Measurements from ENCODE around the gene DIO3. TPM values are rescaled to one million over a fixed set of nuclear protein-coding genes. Genes with fewer than 3 reads are reported as not detected.
"Not testable (repeated sequence)": the region's sequence is repeated elsewhere in the genome, so short reads cannot be mapped to it uniquely, and the experiment has no call there.

Gene DIO3
- polyA plus RNA-seq, 3 donors, result 0.11 to 0.35 (median 0.20) TPM

DNA sequence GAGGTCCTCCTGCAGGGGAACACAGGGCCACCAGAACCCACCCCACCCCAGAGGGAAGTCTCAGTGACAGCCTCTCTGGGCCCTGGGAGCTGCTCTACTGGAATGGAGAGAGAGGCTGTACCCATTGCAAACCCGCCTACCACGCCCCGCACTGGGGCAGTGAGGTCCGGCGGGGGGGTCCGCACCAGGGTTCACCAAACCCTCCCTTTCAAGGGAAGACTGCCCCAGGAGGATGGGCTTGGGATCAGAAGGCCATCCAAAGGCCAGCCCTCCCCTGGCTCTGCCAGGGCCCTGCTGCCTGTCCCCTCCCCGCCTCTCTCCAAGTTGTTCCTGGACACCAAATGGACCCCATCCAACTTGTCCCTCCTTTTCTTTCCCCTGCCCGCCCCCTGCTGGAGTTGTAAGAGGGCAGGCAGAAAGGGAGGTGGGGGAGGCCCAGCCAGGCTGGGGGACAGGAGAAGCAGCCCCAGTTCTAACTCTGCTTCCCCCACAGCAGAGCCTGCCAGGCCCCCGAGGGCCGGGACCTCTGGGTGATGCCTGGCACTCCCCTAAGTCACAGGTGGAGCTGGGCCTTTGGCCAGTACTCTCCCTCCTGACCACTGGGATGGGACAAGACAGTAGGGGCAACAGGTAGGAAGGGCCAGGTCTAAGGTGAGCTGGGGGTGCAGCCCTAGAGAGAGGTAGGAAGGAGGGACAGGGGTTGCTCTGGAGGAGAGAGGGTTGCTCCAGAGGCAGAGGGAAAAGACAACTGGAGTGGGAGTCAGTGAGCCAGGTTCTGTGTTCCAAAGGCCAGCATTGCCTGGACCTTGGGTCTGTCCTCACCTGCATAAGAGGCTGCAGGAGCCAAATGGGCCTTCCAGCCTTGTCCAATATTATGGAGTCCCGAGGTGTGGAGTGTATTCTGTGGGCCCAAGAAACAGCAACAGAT is 3.2 kb upstream of the DIO3 start:
- no peak for DNase-seq (ENCODE audit: low read depth in 3 of 3, low spot score in 2 of 3)

DNA sequence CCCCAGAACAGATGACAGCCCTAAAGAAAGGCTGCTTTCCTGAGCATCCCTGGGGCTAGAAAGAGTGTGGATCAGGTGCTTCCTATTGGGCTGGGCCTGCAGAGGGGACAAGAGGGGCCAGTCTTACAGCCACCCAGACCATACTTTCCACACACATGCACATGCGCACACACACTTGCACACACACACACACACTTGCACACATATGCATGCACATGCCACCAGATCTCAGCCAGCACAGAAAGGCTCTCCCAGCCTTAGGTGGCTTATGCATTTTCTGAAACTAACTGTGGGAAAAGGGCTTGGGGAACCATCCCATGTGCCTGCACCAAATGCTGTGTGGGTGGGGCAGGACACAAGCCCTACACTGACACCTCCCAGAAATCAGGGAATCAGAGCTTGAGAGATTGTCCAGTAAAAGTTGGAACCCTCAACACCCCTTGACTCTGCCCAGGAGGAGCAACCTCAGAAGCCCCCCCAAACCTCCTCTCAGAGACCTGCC is 2.5 kb upstream of the DIO3 start:
- DNase-seq (ENCODE audit: low read depth in 3 of 3, low spot score in 2 of 3), result no peak

DNA sequence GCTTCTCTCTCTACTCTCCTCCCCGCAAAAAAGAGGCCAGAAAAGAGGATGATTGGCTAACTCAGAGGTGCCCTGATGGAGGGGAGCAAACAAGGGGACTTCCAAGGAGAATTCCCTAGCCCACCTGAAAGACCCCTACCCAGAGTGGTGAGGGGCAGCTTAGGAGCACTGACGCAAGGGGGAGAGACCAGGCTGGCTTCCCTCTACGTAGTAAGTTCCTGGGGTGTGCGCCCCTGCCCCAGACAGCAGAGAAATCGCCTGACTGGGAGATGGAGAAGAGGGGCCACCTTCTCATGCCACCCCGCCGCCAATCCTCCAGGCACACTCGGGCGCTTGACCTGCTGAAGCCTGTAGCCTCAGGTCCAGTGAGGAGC is 2.1 kb upstream of the DIO3 start:
- DNase-seq (ENCODE audit: low read depth in 3 of 3, low spot score in 2 of 3), result no peak

DNA sequence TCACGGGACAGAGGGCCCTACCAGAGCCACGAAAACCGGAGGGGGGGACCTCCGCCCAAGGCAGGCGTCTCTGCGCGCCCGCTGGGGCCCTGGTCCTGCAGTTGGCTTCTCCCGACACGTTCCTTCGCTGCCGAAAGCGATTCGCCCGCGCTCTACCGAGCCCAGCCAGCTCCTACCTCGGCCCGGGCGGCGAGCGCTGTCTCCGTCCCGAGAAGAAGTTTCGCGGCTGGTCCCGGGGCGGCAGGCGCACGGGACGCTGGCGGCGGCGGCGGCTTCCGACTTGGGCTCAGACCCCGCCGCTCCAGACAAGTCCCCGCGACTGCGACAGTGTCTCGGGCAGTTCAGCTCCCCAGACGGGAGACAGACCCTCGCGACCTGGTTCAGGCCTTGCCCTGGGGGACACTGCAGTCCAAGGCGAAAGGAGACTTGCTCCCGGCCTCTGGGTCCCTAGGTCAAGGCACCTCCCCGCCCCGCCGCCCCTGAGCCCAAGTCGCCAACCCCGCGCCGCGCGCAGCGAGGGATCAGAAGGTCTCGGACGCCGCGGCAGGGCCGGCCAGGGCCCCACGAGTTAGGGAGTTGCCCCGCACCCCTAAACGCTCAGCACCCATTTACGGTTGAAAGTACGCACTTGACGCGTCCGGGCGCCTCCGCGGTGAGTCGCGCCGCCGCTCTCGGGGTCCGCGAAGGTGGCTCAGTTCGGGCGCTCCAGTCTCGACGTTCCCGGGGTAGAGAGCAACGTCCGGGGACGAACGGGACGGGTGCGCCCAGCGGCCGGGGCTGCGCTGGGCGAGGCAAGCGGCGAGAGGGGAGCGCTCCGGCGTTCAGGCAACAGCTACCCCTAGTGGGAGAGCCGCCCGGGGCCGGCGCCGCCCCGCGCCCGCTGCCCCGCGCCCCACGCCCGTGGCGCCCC is 1.4 kb upstream of the DIO3 start:
- no peak for DNase-seq (ENCODE audit: low read depth in 3 of 3, low spot score in 2 of 3)

DNA sequence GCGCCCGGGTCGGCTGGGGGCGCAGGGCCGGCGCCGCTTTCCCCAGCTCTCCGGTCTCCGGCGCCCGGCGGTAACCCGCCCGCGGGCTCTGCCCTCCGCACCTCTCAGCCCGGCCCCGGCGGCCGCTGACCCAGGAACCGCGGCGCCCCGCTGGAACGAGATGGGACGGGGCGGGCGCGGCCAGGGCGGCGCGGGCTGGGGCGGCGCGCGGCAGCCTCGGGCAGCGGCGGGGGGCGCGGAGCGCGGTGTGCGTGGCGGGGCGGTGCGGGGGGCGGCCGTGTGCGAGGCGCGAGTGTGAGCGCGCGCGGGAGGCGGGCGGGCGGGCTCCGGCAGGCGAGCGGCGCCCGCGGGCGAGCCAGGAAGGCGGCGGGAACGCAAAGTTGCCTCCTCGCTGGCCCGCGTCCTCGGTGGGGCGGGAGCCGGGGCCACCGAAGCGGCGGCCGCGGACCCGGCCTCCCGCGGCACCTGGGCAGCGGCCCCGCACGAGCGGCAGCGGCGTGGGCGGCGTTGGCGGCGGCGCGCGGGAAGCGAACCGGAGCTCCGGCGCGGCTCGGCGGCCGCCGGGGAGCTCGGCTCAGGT is 671 bp upstream of the DIO3 start:
- no peak for DNase-seq (ENCODE audit: low read depth in 3 of 3, low spot score in 2 of 3)

DNA sequence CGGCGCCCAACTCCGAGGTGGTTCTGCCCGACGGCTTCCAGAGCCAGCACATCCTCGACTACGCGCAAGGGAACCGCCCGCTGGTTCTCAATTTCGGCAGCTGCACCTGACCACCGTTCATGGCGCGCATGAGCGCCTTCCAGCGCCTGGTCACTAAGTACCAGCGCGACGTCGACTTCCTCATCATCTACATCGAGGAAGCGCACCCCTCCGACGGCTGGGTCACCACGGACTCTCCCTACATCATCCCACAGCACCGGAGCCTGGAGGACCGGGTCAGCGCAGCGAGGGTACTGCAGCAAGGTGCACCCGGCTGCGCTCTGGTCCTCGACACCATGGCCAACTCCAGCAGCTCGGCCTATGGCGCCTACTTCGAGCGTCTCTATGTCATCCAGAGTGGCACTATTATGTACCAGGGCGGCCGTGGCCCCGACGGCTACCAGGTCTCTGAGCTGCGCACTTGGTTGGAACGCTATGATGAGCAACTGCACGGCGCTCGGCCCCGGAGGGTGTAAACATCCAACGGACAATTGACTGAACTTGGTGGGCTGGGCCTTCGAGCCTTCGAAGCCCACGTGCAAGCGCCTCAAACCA is 699 bp downstream of the DIO3 start:
- DNase-seq (ENCODE audit: low read depth in 3 of 3, low spot score in 2 of 3), result no peak

DNA sequence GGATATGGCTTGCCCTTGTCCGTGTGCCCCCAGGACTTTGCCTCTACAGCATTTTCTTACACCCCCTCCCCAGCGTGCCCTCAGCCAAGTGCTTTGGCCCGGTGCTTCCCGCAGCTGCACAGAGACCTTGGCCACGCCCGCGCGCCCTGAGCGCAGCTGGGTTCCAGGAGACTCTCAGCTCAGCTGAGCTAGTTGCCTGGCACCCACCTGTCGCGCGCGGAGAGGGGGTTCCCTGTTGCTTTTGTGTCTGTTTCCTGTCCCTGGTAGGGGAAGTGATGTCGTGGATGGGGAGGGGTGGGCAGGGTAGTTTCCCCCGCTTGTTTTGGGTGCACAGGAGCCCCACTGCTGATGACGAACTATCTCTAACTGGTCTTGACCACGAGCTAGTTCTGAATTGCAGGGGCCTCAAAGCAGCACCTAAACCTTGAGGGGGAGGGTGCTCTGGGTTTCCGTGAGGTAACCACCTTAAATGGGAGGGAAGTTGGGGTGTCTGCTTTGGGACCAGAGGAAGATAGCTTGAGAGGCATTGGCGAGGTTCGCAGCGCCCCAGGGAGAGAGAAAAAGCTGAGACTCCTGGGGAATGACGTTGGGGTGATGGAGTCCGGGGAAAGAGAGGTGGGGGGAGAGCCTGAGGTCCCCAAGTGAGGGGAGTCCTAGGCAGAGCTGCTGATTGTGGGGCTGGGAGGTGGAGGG is 1.5 kb downstream of the DIO3 start:
- no peak for DNase-seq (ENCODE audit: low read depth in 3 of 3, low spot score in 2 of 3)

DNA sequence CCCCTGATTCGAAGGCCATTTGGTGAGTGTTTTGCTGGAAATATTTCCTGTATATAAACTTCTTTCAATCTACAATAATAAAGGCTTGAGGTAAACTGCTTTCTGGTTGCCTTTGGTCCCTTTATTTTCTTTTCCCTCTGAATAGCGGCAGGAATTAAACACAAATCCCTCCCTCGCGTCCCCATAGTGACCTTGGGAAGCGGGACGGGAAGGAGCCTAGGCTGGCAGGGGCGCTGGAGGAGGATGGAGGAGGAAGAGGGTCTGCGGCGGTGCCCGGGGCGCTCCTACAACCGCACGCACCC is 2.0 kb downstream of the DIO3 start:
- no peak for DNase-seq (ENCODE audit: low read depth in 3 of 3, low spot score in 2 of 3)

DNA sequence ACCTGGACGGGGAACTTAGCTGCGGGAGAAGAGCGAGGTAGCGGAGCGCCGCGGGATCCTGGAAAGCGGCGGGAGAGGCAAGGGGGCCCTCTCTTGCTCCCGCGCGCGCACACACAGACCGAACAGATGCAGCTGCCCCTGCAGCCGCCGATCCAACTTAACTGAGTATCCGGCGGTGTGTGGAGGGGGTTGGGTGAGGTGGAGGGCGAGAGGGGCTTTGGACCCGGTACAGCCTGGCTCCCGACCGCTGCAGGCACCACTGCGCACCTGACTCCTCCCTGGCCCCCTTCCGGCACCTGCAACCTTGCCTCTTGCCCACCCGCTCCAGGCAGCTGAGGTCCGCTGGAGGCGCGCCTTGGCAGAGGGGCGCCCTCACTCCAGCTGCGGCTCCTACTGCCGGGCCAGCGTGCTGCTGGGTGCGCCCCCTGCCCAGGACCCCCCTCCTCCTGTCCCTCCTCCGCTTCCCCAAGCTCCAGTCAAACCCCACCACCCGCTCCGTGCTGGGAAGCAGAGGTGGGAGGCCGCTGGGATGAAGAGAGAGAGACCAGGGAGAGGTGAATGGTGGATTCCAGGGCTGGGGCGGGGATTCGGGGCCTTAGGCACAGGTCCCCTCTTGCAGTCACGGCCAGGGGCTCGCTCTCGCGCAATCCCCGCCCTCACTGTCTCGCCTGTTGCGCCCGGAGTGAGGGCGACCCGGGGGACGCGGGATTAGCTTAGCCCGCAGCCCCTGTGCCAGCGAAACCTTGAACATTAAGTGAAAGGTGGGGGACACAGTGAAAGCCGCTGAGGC is 2.6 kb downstream of the DIO3 start:
- no peak for DNase-seq (ENCODE audit: low read depth in 3 of 3, low spot score in 2 of 3)

DNA sequence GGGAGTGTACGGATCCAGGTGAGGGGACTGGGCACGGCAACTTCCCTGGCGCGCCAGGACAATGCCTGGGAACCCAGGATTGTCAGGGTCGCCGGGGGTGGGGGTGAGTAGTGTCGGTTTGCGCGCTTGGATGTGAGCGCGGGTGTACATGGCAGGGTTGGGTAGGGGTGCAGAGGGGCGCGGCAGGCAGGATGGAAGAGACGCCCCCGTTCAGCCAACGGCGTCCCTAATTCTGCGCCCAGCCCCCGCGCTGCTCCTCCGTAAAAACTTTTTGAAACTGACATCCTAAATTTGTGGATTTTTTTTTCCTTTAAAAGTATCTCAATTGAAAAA is 3.1 kb downstream of the DIO3 start:
- DNase-seq (ENCODE audit: low read depth in 3 of 3, low spot score in 2 of 3), result no peak

DNA sequence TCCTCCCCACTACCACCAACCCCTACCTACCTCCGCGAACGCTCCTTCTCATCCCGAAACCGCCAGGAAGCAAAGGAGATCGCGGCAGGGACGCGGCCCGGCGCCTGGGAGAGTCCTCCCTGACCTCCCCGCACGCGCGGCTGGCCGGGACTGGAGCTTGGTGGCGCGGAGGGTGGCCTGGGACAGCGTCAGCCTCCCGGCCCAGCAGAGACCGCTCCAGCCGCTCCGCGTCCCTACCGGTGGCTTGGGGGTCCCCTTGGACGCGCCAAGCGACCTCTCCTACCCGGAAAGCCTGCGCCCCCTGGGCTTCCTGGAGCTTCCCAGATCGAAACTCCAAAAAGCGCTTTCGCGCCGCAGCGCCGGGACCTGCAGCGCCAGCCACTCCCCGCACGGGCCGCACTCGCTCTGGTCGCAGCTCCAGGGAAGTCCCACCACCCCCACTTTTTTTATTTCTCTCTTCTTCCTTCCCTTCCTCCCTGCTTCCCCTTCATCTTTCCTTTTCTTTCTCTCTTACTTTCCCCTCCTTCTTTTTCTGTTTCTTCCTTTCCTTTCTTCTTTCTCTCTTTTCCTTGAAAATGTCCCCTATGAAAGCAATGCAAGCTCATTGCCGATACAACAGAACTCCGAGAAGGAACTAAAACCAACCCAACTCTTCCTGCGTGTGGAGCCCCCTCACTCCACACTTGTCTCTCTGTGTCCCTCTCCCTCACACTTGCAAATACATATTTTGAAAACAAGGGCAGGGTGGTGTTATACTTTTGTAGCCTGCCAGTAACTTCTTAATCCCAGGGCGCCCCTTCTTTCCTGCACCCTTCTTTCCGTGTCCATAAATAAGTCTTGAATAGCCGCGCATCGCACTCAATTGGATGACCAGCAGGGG is 3.8 kb downstream of the DIO3 start:
- no peak for DNase-seq (ENCODE audit: low read depth in 3 of 3, low spot score in 2 of 3)

DNA sequence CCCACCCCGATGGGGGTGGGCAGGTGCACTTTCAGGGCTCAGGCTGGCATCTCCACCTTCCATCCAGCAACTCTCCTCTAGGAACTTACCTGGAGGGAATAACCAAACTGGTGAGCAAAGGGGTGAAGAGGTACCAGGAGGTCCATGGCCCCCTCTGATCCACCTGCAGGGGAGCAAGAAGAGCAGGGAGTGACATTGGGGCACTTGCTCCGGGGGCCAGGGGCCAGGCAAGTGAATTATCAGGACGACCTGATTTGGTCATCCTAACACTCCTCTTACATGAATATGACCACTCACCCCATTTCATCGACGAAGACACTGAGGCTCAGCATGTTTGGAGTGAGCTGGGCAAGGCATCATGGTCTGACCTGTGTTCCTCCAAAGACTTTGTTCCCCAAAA is 6.0 kb downstream of the DIO3 start:
- DNase-seq (ENCODE audit: low read depth in 3 of 3, low spot score in 2 of 3), result no peak

DNA sequence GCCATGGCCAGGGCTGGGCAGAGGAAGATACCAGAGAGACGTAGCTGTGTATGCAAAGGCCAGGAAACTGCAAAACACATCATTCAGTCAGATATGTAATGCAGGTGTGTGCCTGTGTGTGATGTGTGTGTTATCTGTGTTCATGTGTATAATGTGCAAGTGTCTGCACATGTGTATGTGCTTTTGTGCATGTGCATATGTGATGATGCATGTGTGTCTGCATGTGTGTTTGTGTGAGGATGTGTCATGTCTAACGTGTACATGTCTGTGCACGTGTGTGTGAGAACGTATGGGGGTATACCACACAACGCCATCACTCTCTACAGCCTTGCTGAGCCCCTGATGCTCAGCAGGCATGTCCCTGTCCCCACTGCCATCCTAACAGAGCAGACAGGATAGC is 9.7 kb downstream of the DIO3 start:
- no peak for DNase-seq (ENCODE audit: low read depth in 3 of 3, low spot score in 2 of 3)

DNA sequence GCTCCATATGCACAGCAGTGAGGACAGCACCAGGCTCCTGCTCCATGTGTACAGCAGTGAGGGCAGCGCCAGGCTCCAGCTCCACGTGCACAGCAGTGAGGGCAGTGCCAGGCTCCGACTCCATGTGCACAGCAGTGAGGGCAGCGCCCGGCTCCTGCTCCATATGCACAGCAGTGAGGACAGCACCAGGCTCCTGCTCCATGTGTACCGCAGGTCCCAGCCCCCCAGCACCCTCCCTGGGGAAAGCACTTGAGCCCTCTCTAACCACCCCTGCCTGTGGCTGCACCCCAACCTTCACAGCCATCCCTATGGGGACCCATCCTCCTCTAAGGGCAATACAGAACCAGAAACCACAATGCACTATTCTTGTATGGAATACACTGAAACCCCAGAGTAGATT is 11.2 kb downstream of the DIO3 start:
- not testable (repeated sequence) for DNase-seq (ENCODE audit: low read depth in 3 of 3, low spot score in 2 of 3)

DNA sequence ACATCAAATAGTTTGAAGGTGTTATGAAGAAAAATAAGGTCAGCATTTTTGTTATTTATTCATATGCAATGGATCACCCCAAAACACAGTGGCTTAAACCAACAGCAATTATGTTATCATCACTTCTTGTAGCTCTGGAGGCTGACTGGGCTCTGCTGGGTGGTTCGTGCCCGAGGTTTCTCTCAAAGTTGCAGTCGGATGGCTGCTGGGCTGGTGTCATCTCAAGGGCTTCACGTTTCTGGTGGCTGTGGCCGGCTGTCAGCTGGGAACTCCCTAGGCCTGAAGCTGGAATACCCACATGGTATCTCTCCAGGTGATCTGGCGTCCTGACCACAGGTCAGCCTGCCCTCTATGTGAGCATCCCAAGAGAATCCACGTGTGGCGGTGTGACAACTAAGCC is 12.0 kb downstream of the DIO3 start:
- DNase-seq (ENCODE audit: low read depth in 3 of 3, low spot score in 2 of 3), result no peak

DNA sequence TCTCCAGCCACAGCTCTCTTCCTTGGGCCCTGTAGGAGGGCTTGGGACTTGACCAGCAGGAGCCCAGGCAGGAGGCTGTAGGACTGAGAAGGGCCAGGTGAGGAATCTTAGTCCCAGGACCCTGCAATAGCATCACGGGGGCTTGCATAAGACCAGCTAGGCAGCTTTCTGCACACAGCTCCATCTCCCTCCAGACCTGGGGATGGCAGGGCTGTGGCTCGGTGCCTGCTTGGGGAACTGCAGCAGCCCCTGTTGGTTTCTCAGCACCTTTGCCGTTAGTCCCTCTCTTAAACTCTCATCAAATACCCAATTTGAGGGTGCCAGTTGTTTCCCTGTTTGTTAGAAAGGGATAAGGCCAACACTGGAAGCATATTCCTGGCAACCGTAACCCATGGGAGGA is 14.3 kb downstream of the DIO3 start:
- DNase-seq (ENCODE audit: low read depth in 3 of 3, low spot score in 2 of 3), result no peak

DNA sequence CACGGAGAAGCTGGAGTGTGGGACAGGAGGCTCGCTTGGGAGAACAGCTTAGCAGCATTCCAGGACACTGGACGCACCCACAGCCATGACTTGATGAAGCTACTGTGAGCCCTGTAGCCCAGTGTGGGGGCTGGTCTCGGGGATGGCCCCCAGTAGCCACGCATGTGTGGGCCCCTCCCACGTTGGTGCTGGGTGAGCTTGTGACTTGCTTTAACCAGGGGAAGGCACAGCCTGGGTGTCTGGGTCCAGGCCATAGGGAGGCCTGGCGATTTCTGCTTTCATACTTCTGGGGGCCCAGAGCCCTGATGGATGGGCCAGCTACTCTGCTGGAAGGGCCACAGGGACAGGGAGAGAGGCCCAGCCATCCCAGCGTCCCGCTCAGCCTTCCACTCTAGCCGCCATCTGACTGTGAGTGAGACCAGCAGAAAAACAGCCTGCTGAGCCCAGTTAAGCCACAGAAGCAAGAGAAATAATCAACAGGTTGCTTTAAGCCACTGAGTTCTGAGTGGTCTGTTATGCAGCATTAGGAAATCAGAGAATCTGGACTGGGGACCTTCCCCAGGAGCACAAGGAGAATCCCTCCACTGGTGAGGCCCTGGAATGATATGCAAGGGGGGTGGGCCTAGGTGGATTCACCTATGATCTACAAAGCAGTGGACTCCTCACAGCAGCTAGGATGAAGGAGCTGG is 16.1 kb downstream of the DIO3 start:
- no peak for DNase-seq (ENCODE audit: low read depth in 3 of 3, low spot score in 2 of 3)

DNA sequence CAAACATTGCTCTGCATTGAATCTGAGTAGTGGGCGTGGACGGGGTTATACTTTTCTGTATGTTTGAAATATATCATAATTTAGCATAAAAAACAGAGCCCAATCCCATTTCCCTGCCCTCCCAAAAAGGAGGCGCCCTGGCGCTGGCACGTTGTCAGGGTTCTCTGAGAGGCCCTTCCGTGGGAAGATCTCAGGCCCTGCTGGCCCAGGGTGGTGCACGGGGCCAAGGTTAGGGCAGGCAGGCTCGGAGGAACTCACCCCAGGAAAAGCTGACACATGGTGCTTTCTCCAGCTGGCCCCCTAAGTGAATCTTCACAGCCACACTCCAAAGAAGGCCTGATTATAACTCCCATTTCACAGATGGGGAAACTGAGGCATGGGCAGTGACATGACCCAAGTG is 17.2 kb downstream of the DIO3 start:
- no peak for DNase-seq (ENCODE audit: low read depth in 3 of 3, low spot score in 2 of 3)
